Limb (tissue), 2 donors: Measurements from ENCODE around the gene TJP3.

Experiments
- DNase-seq, 2 donors: peaks; one replicate each; pipeline ENCODE4 v3.0.0-alpha.2; 2016; ENCODE audit errors: extremely low spot score in 2 of 2

TJP3 gene

GRCh38 chr19:3670796-3671679 lies 37.1 kb upstream of the TJP3 start:
- DNase-seq: peak; percentile 48 to 83

GRCh38 chr19:3671680-3672574 lies 36.3 kb upstream of the TJP3 start:
- peak in 1 of 2 donors; percentile 22 for DNase-seq

- DNase-seq: no peak
Measured at GRCh38 chr19:3672575-3672948, 35.6 kb upstream of the TJP3 start.

- no peak for DNase-seq
Measured at GRCh38 chr19:3672993-3673392, 35.2 kb upstream of the TJP3 start.

GRCh38 chr19:3673506-3674439 lies 34.4 kb upstream of the TJP3 start:
- DNase-seq: no peak

- DNase-seq: no peak
Measured at GRCh38 chr19:3674784-3675543, 33.2 kb upstream of the TJP3 start.

GRCh38 chr19:3678188-3678587 lies 30.0 kb upstream of the TJP3 start:
- DNase-seq: no peak

GRCh38 chr19:3679138-3679537 lies 29.0 kb upstream of the TJP3 start:
- no peak for DNase-seq

- DNase-seq: no peak
Measured at GRCh38 chr19:3679581-3679980, 28.6 kb upstream of the TJP3 start.

GRCh38 chr19:3680939-3681338 lies 27.2 kb upstream of the TJP3 start:
- no peak for DNase-seq

- no peak for DNase-seq
Measured at GRCh38 chr19:3682286-3682685, 25.9 kb upstream of the TJP3 start.

GRCh38 chr19:3682741-3683404 lies 25.3 kb upstream of the TJP3 start:
- DNase-seq: peak in 1 of 2 donors; percentile 60

GRCh38 chr19:3683405-3684053 lies 24.7 kb upstream of the TJP3 start:
- no peak for DNase-seq

- DNase-seq: peak in 1 of 2 donors; percentile 27
Measured at GRCh38 chr19:3684054-3684816, 23.9 kb upstream of the TJP3 start.

GRCh38 chr19:3684817-3685410 lies 23.3 kb upstream of the TJP3 start:
- no peak for DNase-seq

GRCh38 chr19:3687393-3687773 lies 20.8 kb upstream of the TJP3 start:
- no peak for DNase-seq

GRCh38 chr19:3687774-3688706 lies 20.1 kb upstream of the TJP3 start:
- no peak for DNase-seq
